H1 (cell line): Measurements from ENCODE around the gene JMJD1C. TPM values are rescaled to one million over a fixed set of nuclear protein-coding genes. Genes with fewer than 3 reads are reported as not detected.

ENCODE experiments used
- CTCF ChIA-PET: fragments of 300-600 bp; sonication (Branson Sonifier 250); formaldehyde crosslinking; loops from one replicate; lab custom pipeline; 2021; ENCODE audit not compliant: partially characterized antibody; lab: Charles Lee
- POLR2A ChIA-PET: fragments of 300-600 bp; sonication (Branson Sonifier 250); formaldehyde crosslinking; loops from one replicate; lab custom pipeline; 2021; ENCODE audit warnings: inconsistent platforms; ENCODE audit not compliant: partially characterized antibody; lab: Charles Lee
- DNase-seq, 2 experiments: peaks; one replicate each; pipeline versions ENCODE4 v3.0.0 to v3.0.0-alpha.2; 2010 to 2022; ENCODE audit warnings: low spot score in 2 of 2, low read depth in 1 of 2, mixed read lengths in 1 of 2
- FAIRE-seq: peaks from 2 replicates; lab custom pipeline; 2011; peaks lifted over from hg19 to GRCh38; lab: Jason Lieb, UNC
- H2AFZ ChIP-seq: 2 replicates; pipeline ENCODE4 v1.8.1; 2012; ENCODE audit warnings: low read length, inconsistent platforms
- H2AK5ac ChIP-seq: 2 replicates; pipeline ENCODE4 v1.6.1; 2013; ENCODE audit warnings: low read depth, low read length
- H2BK120ac ChIP-seq: replicated peaks from 2 replicates; pipeline ENCODE3; 2013; ENCODE audit warnings: low read depth, low read length, inconsistent platforms
- H2BK12ac ChIP-seq: 2 replicates; pipeline ENCODE4 v1.6.1; 2013; ENCODE audit warnings: low read depth, low read length
- H2BK15ac ChIP-seq: 2 replicates; pipeline ENCODE4 v1.6.1; 2013; ENCODE audit warnings: low read length
- H2BK20ac ChIP-seq: 2 replicates; pipeline ENCODE4 v1.6.1; 2013; ENCODE audit warnings: low read length
- H2BK5ac ChIP-seq: 2 replicates; pipeline ENCODE4 v1.6.1; 2013; ENCODE audit warnings: low read depth, low read length
- H3K14ac ChIP-seq: 2 replicates; pipeline ENCODE4 v1.6.1; 2013; ENCODE audit warnings: inconsistent platforms; ENCODE audit not compliant: insufficient read length
- H3K18ac ChIP-seq: 2 replicates; pipeline ENCODE4 v1.6.1; 2013; ENCODE audit warnings: low read length; ENCODE audit errors: extremely low read depth
- H3K23ac ChIP-seq: 2 replicates; pipeline ENCODE4 v1.6.1; 2013; ENCODE audit warnings: inconsistent platforms; ENCODE audit not compliant: insufficient read length
- H3K23me2 ChIP-seq: 2 replicates; pipeline ENCODE4 v1.6.1; 2013; ENCODE audit warnings: low read depth, low read length
- H3K27ac ChIP-seq: 2 replicates; pipeline ENCODE4 v1.6.1; 2011; ENCODE audit warnings: low read depth, low read length, inconsistent platforms
- H3K27me3 ChIP-seq, 4 experiments: replicated peaks in 1 of 4; 1 replicate in 1 of 4; 2 replicates in 3 of 4; pipeline versions ENCODE4 v1.6.1 to v1.8.1; 2011 to 2013; ENCODE audit warnings: low read length in 3 of 4, mild to moderate bottlenecking in 3 of 4, inconsistent platforms in 2 of 4, mixed read lengths in 2 of 4, moderate library complexity in 1 of 4; ENCODE audit not compliant: control insufficient read depth in 3 of 4, insufficient read depth in 3 of 4; ENCODE audit errors: extremely low read depth in 1 of 4
- H3K36me3 ChIP-seq, 4 experiments: 2 replicates each; pipeline versions ENCODE4 v1.6.1 to v1.8.1; 2011 to 2013; ENCODE audit warnings: mild to moderate bottlenecking in 4 of 4, low read length in 3 of 4, moderate library complexity in 2 of 4, control low read depth in 1 of 4, inconsistent platforms in 1 of 4; ENCODE audit not compliant: insufficient read depth in 4 of 4, control insufficient read depth in 2 of 4
- H3K4ac ChIP-seq: replicated peaks from 2 replicates; pipeline ENCODE3; 2013; ENCODE audit warnings: low read length, low read depth, mixed read lengths, inconsistent platforms; ENCODE audit not compliant: insufficient read length
- H3K4me1 ChIP-seq, 4 experiments: replicated peaks in 1 of 4; 1 replicate in 1 of 4; 2 replicates in 3 of 4; pipeline versions ENCODE4 v1.6.1 to v1.8.1; 2011 to 2013; ENCODE audit warnings: low read length in 3 of 4, inconsistent platforms in 2 of 4, mixed read lengths in 1 of 4; ENCODE audit not compliant: insufficient read depth in 4 of 4, control insufficient read depth in 3 of 4
- H3K4me2 ChIP-seq, 2 experiments: 2 replicates each; pipeline versions ENCODE4 v1.6.1 to v1.8.1; 2011 to 2013; ENCODE audit warnings: low read depth in 2 of 2, low read length in 2 of 2, control low read depth in 1 of 2, inconsistent platforms in 1 of 2, mild to moderate bottlenecking in 1 of 2; ENCODE audit not compliant: insufficient read depth in 1 of 2
- H3K4me3 ChIP-seq, 4 experiments: fragments of 200-600, 300-600 bp in 1 of 4; sonication (generic), shearing (Covaris generic), sonication (Bioruptor Twin) in 1 of 4; 2 replicates each; pipeline versions ENCODE4 v1.5.1 to v1.8.1; 2011 to 2016; ENCODE audit warnings: low read length in 4 of 4, low read depth in 3 of 4, control low read depth in 2 of 4, inconsistent platforms in 2 of 4, mild to moderate bottlenecking in 2 of 4, mixed read lengths in 1 of 4, moderate library complexity in 1 of 4; ENCODE audit not compliant: insufficient read depth in 2 of 4; ENCODE audit errors: extremely low read depth in 1 of 4
- H3K56ac ChIP-seq: replicated peaks from 2 replicates; pipeline ENCODE3; 2013; ENCODE audit warnings: low read depth, mild to moderate bottlenecking, mixed read lengths, low read length, inconsistent platforms; ENCODE audit not compliant: insufficient read length
- H3K79me1 ChIP-seq: 2 replicates; pipeline ENCODE4 v1.6.1; 2013; ENCODE audit warnings: low read depth, low read length, control low read depth
- H3K79me2 ChIP-seq, 2 experiments: 2 replicates each; pipeline versions ENCODE4 v1.6.1 to v1.8.1; 2012 to 2013; ENCODE audit warnings: low read length in 2 of 2, mild to moderate bottlenecking in 2 of 2, inconsistent platforms in 1 of 2; ENCODE audit not compliant: insufficient read depth in 2 of 2, control insufficient read depth in 1 of 2
- H3K9ac ChIP-seq, 4 experiments: replicated peaks in 1 of 4; 1 replicate in 1 of 4; 2 replicates in 3 of 4; pipeline versions ENCODE4 v1.6.1 to v1.8.1; 2011 to 2013; ENCODE audit warnings: low read depth in 3 of 4, low read length in 3 of 4, control low read depth in 2 of 4, mild to moderate bottlenecking in 2 of 4, moderate library complexity in 2 of 4, inconsistent platforms in 1 of 4; ENCODE audit errors: extremely low read depth in 1 of 4
- H3K9me3 ChIP-seq, 2 experiments: 2 replicates each; pipeline versions ENCODE4 v1.6.1 to v1.8.1; 2012 to 2013; ENCODE audit warnings: mild to moderate bottlenecking in 2 of 2, moderate library complexity in 2 of 2, control low read depth in 1 of 2, inconsistent platforms in 1 of 2, low read depth in 1 of 2, low read length in 1 of 2, mixed read lengths in 1 of 2; ENCODE audit not compliant: insufficient read depth in 2 of 2
- H4K20me1 ChIP-seq, 2 experiments: replicated peaks in 1 of 2; 2 replicates each; pipeline versions ENCODE3 to v1.8.1; 2011 to 2013; ENCODE audit warnings: inconsistent platforms in 2 of 2, low read length in 2 of 2, mild to moderate bottlenecking in 1 of 2; ENCODE audit not compliant: insufficient read depth in 2 of 2, control insufficient read depth in 1 of 2
- H4K5ac ChIP-seq: 2 replicates; pipeline ENCODE4 v1.6.1; 2013; ENCODE audit warnings: low read length, low read depth, mixed read lengths, inconsistent platforms; ENCODE audit not compliant: insufficient read length
- H4K8ac ChIP-seq: 2 replicates; pipeline ENCODE4 v1.8.0; 2013; ENCODE audit warnings: mild to moderate bottlenecking, moderate library complexity, low read length, inconsistent platforms; ENCODE audit not compliant: insufficient read depth; ENCODE audit errors: extremely low read depth
- H4K91ac ChIP-seq: replicated peaks from 2 replicates; pipeline ENCODE3; 2013; ENCODE audit warnings: low read length, mixed read lengths, inconsistent platforms; ENCODE audit not compliant: insufficient read length
- CHD1 ChIP-seq: IDR thresholded peaks from 2 replicates; pipeline ENCODE4 v1.6.1; 2012; ENCODE audit warnings: low read depth, low read length, improper control_type of control experiment
- CREB1 ChIP-seq: IDR thresholded peaks from 2 replicates; pipeline ENCODE4 v1.6.1; 2012; ENCODE audit warnings: inconsistent platforms
- KDM4A ChIP-seq: IDR thresholded peaks from one replicate; pipeline ENCODE4 v1.7.1; 2012; ENCODE audit warnings: low read depth, mild to moderate bottlenecking, moderate library complexity, low read length, inconsistent platforms; ENCODE audit not compliant: severe bottlenecking
- WGBS, 2 experiments: shearing (Covaris generic) in 1 of 2; methylation state at CpG; one replicate each; pipeline versions ENCODE4 v1.1.6 to v1.1.7; 2013 to 2015; ENCODE audit warnings: low lambda C conversion rate in 2 of 2, mixed read lengths in 2 of 2, inconsistent platforms in 1 of 2, low coverage in 1 of 2, missing lambda C conversion rate in 1 of 2; ENCODE audit not compliant: insufficient replicate concordance in 2 of 2, insufficient coverage in 1 of 2, insufficient read length in 1 of 2; ENCODE audit errors: extremely low coverage in 1 of 2, missing lambda C conversion rate in 1 of 2; 5-methylcytosine and 5-hydroxymethylcytosine counted together
- polyA plus RNA-seq, 7 experiments: library from polyadenylated mRNA; depleted of rRNA in 3 of 7; stranded (reverse) in 5 of 7; unstranded in 2 of 7; fragments of >200 nt in 5 of 7; fragments of 200-250 nt in 2 of 7; gene quantifications; 1 replicate in 5 of 7; 2 replicates in 1 of 7; 4 replicates in 1 of 7; pipeline versions ENCODE4 v1.2.1 to v1.2.3, GENCODE V29; 2011 to 2013; ENCODE audit warnings: missing spikeins in 2 of 7, mixed read lengths in 2 of 7
- total RNA-seq: library from RNA; stranded (reverse); fragmentation: NEBNext Ultra II Directional; extraction: Animal tissue kit (Norgen Biotek cat#: 25700); gene quantifications from 2 replicates; pipeline ENCODE4 v1.2.1, GENCODE V29; 2021

JMJD1C gene
- total and polyA plus RNA-seq, 2 of the 8 experiments (the other 6 are each of a cell fraction or from before 2014, with no cell fraction given), result 54.5 to 210 TPM

GRCh38 chr10:63304146-63304545 is 161.6 kb downstream of the JMJD1C start:
- Histone ChIP-seq H3K4ac (no peak overlapping the region), H4K91ac (no peak overlapping the region), H3K23me2 (no peaks in the 10 kb centered on the region), H4K8ac (no peak overlapping the region), H3K4me3 (no peak overlapping the region), H3K27me3 (no peaks in the 10 kb centered on the region), H4K5ac (no peak overlapping the region), H3K27ac (no peak overlapping the region), H2BK12ac (no peak overlapping the region), H3K9ac (no peak overlapping the region), H3K14ac (no peak overlapping the region), H3K56ac (no peak overlapping the region), H3K4me2 (no peak overlapping the region), H3K18ac (no peak overlapping the region), H2AFZ (no peak overlapping the region), H2BK5ac (no peak overlapping the region), H3K79me1 (no peaks in the 10 kb centered on the region), H3K4me1 (no peaks in the 10 kb centered on the region), H2BK20ac (no peak overlapping the region), H3K79me2 (peaks cover 0 to 46% of the 10 kb centered on the region in 2 experiments; a peak in 2 of 4 replicates), H2AK5ac (no peak overlapping the region), H2BK120ac (no peak overlapping the region), H3K9me3 (no peaks in the 10 kb centered on the region), H3K23ac (no peak overlapping the region), H4K20me1 (no peaks in the 10 kb centered on the region), H2BK15ac (no peak overlapping the region), H3K36me3 (no peaks in the 10 kb centered on the region)
- WGBS, 2 experiments, result 93% methylated on average over 3 of the region's 3 CpGs; no CpG with 5 or more reads in 1 of the 2 experiments
- no peak for DNase-seq
- ChIA-PET POLR2A (no interaction called here), CTCF (no interaction called here)
- FAIRE-seq, result no peak
- TF ChIP-seq KDM4A, result no peak
- TF ChIP-seq CREB1, result no peak
- TF ChIP-seq CHD1, result no peak
